ENCODE data around the gene CEMP1.
A peak's percentile ranks its signal among the peaks of the same experiment; 100 is the strongest.

DNA sequence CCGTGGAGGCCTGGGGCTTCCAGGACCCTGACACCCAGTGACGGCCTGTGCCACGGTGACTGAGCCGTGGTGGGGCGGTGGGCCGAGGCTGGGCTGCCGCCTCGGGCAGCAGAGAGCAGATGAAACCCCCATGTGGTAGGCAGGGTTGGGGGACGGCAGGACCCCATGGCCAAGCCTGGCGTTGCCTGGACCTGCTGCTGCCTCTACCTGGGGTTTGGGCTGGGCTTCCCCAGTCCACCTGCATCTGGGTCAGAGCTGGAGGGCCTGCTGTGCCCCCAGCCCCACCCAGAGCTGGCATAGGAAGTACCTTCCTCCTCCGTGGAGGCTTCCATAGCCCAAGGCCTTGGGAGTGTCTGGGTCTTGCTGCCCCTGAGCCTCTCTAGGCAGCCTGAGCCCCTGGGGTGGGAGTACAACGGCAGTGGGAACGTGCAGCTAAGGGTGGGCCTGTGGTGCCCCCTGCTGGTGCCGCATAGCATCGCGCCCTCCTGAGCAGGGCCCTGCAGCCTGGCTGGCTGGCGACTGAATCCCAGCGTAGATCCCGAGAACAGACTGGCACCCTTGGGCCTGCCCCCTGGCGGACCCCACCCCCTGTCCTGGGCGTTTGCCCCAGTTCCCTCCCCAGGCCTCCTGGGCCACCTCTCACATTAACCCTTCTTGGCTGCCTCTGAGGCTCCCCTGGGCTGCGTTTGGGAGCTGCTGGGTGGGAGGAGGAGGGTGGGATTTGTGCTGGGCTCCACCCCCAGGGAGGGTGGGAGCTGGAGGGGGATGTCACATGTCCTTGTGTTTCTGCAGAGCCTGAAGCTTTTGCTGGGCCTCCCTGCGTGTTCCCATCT is 30.1 kb downstream of the CEMP1 start:
- TF ChIP-seq CTCF (IDR thresholded peaks at IDR 0.05): peak; percentile 96 to 98 (median 98)
- no peak for TF ChIP-seq POLR2A (IDR thresholded peaks at IDR 0.05)
- TF ChIP-seq POLR2AphosphoS5 (IDR thresholded peaks at IDR 0.05; ENCODE audit: insufficient read depth in 1 of 2, low read depth in 1 of 2): peak; percentile 36 to 63

Measured in vagina (tissue), 2 donors.